Measurements from ENCODE around the gene MTPN.

Gene MTPN

DNA sequence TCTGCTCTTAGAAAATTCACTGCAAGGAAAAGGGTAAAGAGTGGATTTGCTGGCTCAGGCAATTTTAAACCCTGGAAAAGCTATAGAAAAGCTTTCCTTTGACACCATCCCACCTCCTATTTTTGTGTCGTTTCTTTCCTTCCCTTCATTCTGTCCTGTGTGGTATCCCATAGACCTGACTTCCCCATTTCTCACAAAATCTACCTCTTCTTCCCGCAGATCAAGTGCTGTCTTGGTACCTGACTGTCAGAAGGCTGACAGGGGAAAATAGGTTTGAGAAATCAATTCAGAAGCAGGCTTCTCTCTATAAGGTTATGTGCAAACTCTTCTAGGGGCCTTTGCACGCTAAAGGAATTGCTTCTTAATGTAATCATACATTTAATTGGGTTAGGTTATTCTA lies 98.9 kb downstream of the MTPN start:
- DNase-seq: no peak

DNA sequence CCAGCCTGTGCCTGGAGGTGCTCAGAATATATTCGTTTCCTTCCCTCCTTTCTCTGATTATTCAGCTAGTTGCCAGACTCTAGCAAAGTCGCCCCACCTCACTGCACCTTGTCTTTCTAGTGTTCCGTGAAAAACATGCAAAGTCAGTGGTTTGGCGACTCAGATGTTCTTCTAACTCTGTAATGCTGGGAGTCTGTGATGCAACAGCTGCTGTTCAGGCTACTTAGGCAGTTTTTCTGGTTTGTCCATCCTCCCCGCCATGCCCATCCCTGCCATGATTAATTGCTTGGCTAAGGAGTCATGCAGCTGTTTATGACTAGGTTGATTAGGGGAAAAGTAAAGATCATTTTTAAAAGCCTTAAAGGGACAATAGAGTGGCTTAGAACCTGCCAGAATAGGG lies 99.4 kb downstream of the MTPN start:
- DNase-seq: no peak
